ENCODE results near the gene SYT7. TPM values are rescaled to one million over a fixed set of nuclear protein-coding genes. Genes with fewer than 3 reads are reported as not detected.

The SYT7 gene
- total RNA-seq, 1 donor from 2014 or later: 28.2 TPM

DNA sequence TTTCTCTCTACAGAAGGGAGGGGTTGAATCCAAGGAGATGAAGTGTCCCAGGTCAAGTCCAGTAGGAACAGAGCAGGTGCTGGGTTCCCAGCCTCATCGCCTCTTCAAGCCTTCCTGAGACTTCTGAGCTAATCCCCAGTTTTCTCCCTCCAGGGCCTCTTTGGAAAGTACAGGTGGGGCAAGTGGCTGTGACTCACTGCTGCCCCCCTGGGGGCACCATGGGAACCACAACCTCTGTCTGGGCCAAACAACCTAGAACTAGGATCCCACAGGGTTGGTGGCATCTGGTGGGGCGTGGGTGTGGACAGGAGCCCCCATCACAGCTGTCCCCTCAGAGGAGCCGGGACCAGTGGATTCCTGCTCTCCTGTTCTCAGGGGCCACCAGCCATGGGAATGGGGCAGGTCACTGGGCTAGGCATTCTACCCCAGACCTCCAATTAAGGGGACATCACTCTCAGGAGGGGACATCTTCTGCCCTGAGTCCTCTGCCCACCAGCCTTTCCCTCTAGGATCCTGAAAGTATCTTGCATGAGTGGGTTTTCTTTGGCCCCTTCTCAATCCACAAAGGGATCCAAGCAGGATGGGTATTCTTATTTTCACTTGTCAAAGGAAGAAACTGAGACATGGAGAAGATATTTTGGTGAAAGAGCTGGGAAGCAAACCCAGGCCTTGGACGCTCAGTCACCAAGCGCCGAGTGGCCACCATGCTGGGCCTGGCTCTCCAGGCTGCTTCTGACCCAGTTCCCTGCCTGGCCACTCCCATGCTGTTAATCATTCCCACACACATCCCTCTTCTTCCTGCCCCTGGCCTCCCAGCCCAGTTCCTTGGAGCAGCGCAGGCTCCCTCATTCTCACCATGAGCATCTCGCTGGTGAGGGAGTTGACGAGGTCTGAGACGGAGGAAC lies 48.5 kb downstream of the SYT7 start:
- no peak for ATAC-seq
- intact Hi-C loops (cut with DNase I): no loop called here
- no peak for DNase-seq (ENCODE audit: missing footprints)

DNA sequence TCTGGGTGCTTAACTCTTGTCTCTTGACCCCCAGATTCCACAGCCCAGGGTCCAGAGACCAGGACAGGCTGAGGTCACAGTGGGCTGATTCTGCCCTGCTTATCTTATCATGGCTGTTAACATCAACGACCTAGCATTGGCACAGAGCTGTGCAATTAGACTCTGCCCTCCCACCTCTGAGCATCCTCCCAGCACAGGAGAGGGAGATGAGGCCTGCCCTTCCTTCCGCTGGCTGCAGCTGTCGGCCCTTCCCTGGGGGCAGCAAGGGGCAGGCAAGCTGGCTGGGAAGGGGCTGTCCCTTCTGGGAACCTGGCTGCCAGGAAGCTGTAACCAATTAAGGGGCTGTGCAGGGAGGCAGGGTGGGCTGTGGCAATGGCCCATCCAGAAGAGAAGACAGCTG lies 49.8 kb downstream of the SYT7 start:
- intact Hi-C loops (cut with DNase I): no loop called here

DNA sequence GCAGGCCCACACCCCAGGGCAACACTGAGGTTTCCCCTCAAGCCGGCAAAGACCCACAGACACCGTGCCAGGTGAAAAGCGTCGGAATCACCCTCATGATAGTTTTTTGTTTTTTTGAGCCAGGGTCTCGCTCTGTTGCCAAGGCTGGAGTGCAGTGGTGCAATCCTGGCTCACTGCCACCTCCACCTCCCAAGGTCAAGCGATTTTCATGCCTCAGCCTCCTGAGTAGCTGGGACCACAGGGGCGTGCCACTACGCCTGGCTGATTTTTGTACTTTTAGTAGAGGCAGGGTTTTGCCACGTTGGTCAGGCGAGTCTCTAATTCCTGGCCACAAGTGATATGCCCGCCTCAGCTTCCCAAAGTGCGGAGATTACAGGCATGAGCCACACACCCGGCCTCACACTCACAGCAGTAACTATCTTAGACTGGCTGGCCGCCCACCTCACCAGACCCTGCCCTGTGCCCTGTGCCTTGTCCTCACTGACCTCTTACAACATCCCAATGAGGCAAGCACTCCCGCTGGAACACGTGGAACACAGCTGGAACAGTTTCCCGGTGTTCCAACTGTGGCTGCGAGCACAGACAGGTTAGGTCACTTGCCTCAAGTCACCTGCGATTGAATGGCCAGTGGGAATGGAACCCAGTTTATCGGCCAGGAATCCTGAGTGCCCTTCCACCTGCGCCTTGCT lies 51.2 kb downstream of the SYT7 start:
- intact Hi-C loops (cut with DNase I): no loop called here

More for the DNA sequence above, 49.8 kb downstream of the SYT7 start:
- DNase-seq (ENCODE audit: missing footprints): no peak
- ATAC-seq: no peak

DNA sequence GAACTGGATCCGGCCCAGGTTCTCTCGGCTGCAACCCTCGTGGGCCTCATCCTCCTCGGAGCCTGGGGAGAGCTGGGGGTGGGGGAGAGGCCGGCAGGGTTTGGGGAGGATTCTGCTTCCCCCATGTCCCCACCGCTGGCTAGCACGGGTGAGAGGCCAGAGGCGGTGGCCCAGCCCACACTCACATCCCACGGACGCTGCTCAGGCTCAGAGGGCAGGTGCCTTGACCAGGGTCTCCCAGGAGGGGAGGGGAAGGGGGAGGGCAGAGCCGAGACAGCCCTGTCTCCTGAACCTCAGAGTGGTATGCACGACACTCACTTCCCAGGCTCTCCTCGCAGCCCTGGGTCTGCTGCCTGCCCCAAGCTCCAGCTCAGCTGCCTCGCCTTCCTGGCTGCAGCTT lies 52.8 kb downstream of the SYT7 start:
- DNase-seq (ENCODE audit: missing footprints) (no peak), ATAC-seq (no peak)
- intact Hi-C loops (cut with DNase I): no loop called here

More for the DNA sequence above, 51.2 kb downstream of the SYT7 start:
- DNase-seq (ENCODE audit: missing footprints) (no peak), ATAC-seq (peak; percentile 67)

DNA sequence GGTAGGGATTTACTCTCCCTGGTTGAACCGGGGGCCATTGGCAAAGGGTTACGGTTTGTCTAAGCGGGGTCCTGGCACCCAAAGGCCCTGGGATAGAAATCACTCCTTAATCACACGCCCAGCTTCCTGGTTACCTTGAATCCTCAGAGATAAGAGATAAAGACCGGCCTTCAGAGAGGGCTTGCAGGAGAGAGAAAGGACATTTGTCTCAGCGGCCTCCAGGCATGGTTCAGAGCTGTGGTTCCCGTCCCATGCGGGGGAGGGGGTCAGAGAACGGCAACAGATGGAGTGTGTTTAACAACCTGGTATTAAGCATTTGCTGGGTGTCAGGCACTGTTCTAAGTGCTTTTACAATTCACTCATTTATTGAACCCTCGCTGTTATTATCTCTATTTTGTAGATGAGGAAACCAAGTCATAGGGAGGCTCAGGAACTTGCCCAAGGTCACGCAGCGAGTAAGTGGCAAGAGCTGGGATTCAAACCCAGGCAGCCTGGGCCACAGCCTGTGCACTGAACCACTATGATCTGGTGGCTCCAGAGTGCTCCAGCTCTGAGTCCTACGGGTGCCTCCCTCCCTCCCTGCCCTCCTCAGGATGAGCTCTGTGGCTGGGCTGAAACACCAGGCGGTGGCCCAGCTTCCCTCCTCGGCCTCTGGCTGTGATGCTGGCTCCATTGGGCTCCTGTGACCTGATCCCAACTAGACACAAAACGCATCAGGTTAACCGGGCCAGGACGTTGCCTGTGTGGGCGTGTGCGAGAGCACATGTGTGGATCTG lies 53.7 kb downstream of the SYT7 start:
- no peak for ATAC-seq
- intact Hi-C loops (cut with DNase I): loop anchor here (2.0 kb wide), 1 partner anchor 54 kb away; the partner anchor contains the start of gene SYT7

DNA sequence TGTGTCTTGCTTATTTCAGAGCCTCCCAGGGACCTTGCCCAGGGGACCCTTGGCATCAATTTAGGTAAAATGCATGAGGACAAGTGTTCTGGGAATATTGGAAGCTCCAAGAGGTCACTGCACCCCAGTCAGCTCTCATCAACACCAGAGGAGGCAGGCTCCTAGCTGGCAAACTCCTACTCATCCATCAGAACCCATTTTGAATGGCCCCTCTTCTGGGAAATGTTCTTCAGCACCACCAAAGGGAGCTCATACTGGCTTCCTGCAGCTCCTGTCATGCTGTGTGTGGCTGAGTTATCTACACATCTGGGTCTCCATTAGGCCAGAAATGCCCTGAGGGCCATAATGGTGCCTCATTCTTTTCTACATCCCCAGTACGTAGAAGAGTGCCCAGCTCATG lies 54.6 kb downstream of the SYT7 start:
- intact Hi-C loops (cut with DNase I): loop anchor here (2.0 kb wide), 1 partner anchor 55 kb away; the partner anchor contains the start of gene SYT7
- DNase-seq (ENCODE audit: missing footprints) (no peak), ATAC-seq (no peak)

More for the DNA sequence above, 53.7 kb downstream of the SYT7 start:
- peak; percentile 28 for DNase-seq (ENCODE audit: missing footprints)

DNA sequence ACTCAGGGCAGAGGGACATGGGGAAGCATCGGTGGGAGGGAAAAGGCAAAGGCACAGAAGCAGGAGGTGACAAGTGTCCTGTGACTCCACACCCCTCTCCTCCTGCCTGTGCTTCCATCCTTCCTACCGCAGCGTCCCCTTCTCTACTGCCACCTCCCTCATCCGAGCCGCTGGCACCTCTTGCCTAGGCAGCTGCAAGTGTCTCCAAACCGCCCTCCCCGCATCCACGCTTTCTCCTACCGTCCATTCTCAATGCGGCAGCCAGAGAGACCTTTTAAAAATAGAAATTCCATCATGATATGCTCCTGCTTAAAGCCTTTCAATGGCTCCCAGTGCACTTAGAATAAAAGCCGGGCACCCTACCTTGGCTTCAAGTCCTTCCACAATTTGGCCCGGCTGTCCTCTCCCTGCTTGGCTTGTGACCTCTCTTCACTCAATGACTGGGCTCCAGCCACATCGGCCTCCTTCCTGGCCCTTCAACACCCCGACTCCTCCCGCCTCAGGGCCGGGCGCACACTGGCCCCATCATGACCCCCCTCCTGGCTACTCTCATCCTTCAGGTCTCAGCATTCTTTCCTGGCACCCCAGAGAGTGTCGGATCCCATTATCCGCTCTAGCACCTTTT lies 55.8 kb downstream of the SYT7 start:
- intact Hi-C loops (cut with DNase I): no loop called here
- DNase-seq (ENCODE audit: missing footprints) (peak; percentile 64), ATAC-seq (peak; percentile 51)

DNA sequence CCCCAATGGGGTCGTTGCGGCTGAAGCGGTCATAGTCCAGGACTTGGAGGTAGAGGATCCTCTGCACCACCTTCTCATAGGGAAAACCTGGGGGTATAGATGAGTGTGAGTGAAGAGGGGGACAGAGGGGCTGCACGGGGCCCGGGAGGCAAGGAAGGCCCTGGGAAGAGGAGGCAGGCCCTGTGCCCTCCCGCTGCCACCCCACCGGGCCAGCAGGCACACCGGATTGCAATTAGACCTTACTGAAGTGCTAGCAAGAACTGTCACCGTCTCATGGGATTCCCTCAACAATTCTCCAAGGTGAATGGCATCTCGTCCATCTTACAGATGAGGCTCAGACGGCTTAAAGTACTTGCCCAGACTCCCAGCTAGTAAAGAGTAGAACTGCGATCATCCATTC lies 56.4 kb downstream of the SYT7 start:
- intact Hi-C loops (cut with DNase I): no loop called here
- ATAC-seq (no peak), DNase-seq (ENCODE audit: missing footprints) (peak; percentile 34)

DNA sequence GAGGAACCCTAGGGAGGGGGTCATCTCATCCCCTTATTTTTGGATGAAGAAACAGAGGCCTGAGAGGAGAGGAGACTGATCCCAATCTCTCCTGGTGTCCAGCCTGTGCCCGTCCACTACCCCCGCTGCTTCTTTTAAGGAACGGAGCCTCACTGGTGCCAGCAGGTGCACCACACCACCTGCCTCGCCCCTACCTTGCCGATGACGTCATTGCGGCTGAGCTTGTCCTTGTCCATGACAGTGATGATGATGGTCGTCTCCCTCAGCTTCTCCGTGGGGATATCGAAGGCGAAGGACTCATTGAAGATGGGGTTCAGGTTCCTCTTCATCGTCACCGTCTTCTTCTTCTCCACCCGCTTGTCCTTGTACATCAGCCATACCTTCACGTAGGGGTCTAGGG lies 58.0 kb downstream of the SYT7 start:
- ATAC-seq (no peak), DNase-seq (ENCODE audit: missing footprints) (peak; percentile 23)
- intact Hi-C loops (cut with DNase I): no loop called here

DNA sequence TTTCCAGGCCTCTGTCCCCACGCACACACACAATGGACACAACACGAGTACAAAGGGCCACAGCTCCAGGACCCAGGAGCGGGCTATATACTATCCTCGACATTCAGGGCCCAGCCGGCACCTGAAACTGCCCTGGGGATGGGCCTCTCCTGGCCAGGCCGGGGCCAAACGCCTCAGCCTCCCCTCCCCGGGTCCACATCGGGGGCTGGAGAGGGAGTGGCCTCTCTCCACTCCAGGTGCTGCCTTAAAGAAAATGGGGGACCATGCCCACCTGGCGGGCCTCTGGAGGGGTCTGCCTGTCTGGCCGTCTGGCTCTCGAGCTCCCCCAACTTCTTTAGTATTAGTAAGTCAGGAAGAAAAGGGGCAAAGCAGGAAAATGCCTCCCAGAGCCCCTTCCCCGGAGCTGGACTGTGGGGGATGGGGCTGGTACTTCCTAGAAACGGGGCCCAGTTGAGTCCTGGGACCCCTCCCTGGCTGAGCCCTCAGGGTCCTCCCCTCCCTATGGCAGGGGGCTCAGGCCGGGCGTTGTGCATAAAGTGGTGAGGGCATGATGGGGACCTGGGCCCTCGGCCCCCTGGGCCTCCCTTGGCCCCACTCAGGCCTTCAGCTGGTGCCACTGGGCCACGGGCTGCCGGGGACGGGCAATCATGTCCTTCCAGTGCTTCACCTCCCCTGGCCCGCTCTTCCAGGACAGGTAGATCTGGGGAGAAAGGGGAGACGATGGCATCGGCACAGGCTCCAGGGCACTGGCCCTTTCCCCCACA lies 62.7 kb downstream of the SYT7 start:
- no peak for ATAC-seq
- intact Hi-C loops (cut with DNase I): no loop called here
- peak; percentile 33 for DNase-seq (ENCODE audit: missing footprints)

DNA sequence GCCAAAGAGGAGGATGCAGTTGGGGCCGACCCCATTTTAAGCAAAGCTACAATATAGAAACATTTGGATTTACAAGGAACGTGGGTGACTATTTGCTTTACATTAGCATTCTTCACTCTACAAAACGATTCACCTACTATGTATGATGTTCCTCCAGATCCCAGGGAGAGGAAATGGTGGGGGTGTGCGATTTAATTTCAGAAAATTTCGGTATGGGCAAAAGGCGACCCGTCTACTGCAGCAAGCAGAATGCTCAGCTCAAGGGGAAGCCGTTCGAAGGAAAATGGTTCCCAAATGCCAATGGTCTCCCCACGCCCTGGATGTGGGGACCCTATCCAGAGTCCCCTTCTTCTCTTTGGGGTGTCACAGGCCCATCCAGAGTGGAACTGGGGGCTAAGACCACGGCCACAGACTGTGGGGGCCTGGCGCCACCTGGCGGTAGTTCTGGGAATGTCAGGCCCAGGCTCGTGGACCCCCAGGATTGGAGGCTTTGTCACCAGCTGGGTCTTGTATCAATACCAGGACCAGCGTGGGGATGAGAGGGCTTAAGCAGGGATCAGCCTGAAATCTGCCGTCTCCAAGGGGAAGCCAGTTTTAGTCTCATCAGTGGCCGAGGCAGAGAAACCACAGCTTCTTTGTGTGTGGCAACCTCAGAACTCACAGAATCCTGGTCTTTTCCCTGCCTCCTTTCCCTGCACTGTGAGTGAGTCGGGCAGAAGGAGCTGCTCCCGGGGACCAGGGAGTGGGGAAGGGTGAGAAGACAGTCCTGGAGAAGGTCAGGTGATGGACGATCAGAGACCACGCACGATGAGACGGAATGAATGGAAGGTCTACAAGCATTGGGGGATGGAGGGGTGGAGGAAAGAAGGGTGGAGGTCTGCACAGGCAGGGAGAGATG lies 64.0 kb downstream of the SYT7 start:
- DNase-seq (ENCODE audit: missing footprints): peak; percentile 73
- intact Hi-C loops (cut with DNase I): loop anchor here (2.0 kb wide), 2 partner anchors 40 to 70 kb away; no protein-coding TSS in a partner anchor
- ATAC-seq: peak; percentile 48

DNA sequence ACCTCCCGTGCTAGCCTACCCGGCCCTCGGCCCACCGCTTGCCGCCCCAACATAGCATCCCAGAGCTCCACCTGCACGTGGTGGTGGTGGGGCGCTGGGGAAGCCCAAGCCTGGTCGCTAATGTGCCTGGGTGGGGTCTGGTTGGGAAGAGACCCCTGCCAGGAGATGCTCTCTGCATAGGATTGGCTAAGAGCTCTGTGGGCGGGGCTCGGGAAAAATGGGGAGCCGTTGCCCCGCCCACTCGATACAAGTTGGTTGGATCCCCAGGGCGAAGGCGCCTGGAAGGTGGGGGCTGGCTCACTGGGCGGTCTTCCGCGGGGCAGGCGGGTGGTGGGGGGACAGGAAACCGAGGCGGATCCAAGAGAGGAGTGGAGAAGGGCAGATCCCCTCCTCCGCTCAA lies 64.7 kb downstream of the SYT7 start:
- intact Hi-C loops (cut with DNase I): loop anchor here (2.0 kb wide), 2 partner anchors 39 to 69 kb away; no protein-coding TSS in a partner anchor
- ATAC-seq: no peak
- peak; percentile 20 for DNase-seq (ENCODE audit: missing footprints)

DNA sequence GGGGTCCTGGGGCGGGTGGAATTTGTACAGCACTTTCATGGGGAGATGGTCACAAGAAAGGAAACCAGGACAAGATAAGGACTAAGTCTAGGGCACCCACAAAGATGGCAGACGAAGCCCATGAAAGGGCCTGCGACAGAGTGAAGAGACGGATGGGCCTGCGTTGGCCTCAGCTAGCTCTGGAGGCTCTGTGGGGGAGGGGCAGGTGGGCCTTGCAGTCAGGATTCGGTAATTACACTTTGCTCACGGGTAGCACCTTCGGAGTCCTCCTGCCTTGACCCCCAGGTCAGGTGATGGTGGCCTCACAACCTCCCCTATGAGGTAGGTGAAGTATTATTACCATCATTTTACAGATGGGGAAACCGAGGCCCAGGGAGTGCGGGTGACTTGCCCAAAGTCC lies 65.2 kb downstream of the SYT7 start:
- ATAC-seq (no peak), DNase-seq (ENCODE audit: missing footprints) (peak; percentile 28)
- intact Hi-C loops (cut with DNase I): loop anchor here (2.0 kb wide), 2 partner anchors 39 to 69 kb away; no protein-coding TSS in a partner anchor

DNA sequence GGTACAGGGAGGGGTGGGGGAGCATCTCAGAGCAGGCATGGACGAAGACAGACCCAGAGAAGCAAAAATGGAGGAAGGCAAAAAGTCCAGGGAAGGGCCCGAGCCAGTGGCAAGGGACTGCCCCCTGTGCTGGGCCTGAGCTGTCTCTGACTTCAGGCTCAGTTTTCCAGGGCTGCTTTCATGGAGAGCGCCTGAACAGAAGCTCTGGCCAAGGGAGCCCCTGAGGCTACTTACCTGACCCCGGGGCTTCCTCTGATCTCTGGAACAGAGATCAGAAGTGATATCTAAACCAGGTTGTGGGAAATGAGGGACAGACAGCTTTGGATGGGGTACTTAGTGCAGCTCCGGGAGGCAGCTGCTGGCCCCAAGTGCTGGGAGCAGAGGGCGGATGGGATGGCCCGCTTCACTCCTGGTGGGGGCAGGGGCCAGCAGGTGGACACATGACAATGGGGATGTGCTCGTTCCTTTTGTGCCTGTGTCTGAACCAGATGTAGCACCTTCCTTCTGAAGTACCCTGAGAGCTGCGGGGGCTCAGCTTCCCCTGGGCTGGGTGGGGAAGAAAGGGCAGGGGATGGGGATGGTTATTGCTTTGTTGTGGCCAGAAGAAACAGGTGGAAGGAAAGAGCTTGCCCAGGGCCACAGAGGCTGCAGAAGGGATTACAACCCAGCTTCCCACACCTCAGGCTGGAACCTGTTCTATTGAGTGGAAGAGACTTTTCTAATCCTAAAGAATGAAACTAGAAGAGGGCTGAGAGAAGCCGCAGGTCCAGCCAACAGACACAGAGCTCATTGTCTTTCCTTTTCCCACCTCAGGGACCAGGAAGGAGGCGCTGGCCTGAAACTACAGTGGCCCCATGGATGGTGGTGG lies 66.6 kb downstream of the SYT7 start:
- intact Hi-C loops (cut with DNase I): no loop called here
- ATAC-seq: no peak

DNA sequence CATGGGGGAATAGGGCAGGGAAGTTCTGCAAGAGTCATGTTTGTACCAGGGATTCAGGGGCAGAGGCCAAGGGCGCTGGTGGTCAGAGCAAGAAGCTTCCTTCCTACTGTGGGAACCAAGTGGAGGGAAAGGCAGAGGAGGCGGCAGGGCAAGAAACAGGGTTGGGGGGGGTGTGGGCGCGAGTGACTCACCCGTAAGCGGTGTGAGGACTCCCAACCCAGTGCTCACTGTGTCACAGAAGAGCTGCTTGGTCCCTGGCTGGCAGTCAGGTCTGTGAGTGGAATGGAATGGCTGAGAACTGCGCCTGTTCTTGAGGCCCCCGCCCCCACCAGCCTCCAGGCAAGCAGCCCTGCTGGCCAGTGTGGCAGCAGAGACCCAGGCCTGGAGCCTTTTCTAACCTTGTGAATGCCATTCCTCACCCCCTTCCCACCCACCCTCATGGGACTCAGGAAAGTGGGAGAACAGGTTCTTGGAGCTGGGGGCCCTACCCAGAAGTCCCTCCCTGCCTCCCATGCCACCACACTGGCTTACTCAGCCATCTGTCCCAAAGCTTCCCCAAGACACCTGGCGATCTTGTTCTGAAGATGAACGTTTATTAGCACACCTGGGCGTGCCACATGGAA lies 67.6 kb downstream of the SYT7 start:
- DNase-seq (ENCODE audit: missing footprints) (peak; percentile 32), ATAC-seq (no peak)
- intact Hi-C loops (cut with DNase I): no loop called here

More for the DNA sequence above, 66.6 kb downstream of the SYT7 start:
- DNase-seq (ENCODE audit: missing footprints): peak; percentile 42
